OCI-LY3 (cell line): Measurements from ENCODE around the gene KCNG3.

Experiments used
- CTCF ChIP-seq: fragments of 200-600, 300-600 bp; sonication (generic); IDR thresholded peaks from 2 replicates; pipeline ENCODE4 v1.5.1; 2014; ENCODE audit warnings: antibody characterized with exemption, low read length, low read depth
- EZH2phosphoT487 ChIP-seq: fragments of 200-600 bp; shearing (Covaris generic); IDR thresholded peaks from 2 replicates; pipeline ENCODE4 v1.6.1; 2018; ENCODE audit warnings: antibody characterized with exemption, mixed run types, low read depth

- no peak for TF ChIP-seq CTCF
- no peak for TF ChIP-seq EZH2phosphoT487
Measured at GRCh38 chr2:42430188-42430587, 63.6 kb downstream of the KCNG3 start.
